Measurements from ENCODE around the gene LCE4A. TPM values are rescaled to one million over a fixed set of nuclear protein-coding genes. Genes with fewer than 3 reads are reported as not detected.
"Not testable (repeated sequence)": the region's sequence is repeated elsewhere in the genome, so short reads cannot be mapped to it uniquely, and the experiment has no call there.

LCE4A gene
- not detected for total RNA-seq

- no peak for TF ChIP-seq CTCF (IDR thresholded peaks at IDR 0.05; ENCODE audit: low read depth)
These were observed at the start of gene LCE4A for GRCh38 chr1:152707860-152708259. LCE4A (plus strand) TSS chr1:152708160; CDS start chr1:152709076, 916 bp downstream.

GRCh38 chr1:152658649-152659048 is 49.3 kb upstream of the LCE4A start:
- TF ChIP-seq CTCF (IDR thresholded peaks at IDR 0.05; ENCODE audit: low read depth) = no peak

GRCh38 chr1:152663098-152663497 is 44.9 kb upstream of the LCE4A start, which contains the start of gene LCE2D:
LCE2D (plus strand) TSS chr1:152663380; CDS start chr1:152664106, 726 bp downstream.
- TF ChIP-seq CTCF (IDR thresholded peaks at IDR 0.05; ENCODE audit: low read depth) = no peak

- no peak for TF ChIP-seq CTCF (IDR thresholded peaks at IDR 0.05; ENCODE audit: low read depth)
These were observed 40.3 kb upstream of the LCE4A start for GRCh38 chr1:152667648-152668047.

- no peak for TF ChIP-seq CTCF (IDR thresholded peaks at IDR 0.05; ENCODE audit: low read depth)
These were observed 34.9 kb upstream of the LCE4A start for GRCh38 chr1:152673016-152673415.

GRCh38 chr1:152674983-152675382 is 33.0 kb upstream of the LCE4A start, which contains the start of gene LCE2C:
LCE2C (plus strand) TSS chr1:152675279; CDS start chr1:152676016, 737 bp downstream.
- not testable (repeated sequence) for TF ChIP-seq CTCF (IDR thresholded peaks at IDR 0.05; ENCODE audit: low read depth)

- no peak for TF ChIP-seq CTCF (IDR thresholded peaks at IDR 0.05; ENCODE audit: low read depth)
These were observed 28.5 kb upstream of the LCE4A start for GRCh38 chr1:152679459-152679858.
